Superior temporal gyrus (tissue), 1 donor: Measurements from ENCODE around the gene SLC11A1.

ENCODE experiments used
- DNase-seq: peaks from one replicate; pipeline ENCODE4 v3.0.0-alpha.2; 2016; ENCODE audit errors: extremely low spot score

SLC11A1 gene

DNA sequence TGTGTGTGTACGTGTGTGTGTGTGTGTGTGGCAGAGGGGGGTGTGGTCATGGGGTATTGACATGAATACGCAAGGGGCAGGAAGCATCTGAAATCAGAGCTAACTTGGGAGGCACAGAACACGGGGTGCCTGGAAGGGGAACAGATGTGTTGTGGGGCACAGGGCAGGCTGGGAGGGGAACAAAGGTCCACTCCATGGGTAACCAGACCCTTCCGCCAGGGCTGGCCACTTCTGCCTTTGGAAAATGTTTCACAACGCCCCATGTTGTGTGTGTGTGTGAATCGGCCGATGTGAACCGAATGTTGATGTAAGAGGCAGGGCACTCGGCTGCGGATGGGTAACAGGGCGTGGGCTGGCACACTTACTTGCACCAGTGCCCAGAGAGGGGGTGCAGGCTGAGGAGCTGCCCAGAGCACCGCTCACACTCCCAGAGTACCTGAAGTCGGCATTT, at the start of gene SLC11A1:
TSS of gene SLC11A1 (plus strand) at position 358 of the 451 bp plus-strand sequence. CDS start 96 bp downstream, outside the sequence.
- no peak for DNase-seq

DNA sequence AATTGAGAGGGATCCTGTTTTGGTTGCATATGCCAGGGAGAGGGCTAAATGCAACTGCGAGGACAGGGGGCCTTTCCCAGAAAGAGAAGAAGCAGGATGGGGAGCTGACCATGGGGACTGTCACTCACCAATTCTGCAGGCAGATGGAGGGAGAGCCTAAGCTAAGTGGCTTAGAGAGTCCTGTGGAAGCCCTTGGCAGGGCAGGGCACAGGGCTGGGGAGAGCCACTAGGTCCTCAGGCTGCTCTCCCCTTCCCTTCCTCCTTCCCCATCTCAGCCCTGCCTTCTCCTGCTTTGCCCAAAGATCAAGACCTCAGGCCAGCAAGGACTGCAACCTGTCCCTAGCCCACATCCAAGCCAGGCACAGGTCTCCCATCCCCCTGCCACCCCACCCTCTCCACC, 49.8 kb upstream of the SLC11A1 start:
- DNase-seq = no peak

GRCh38 chr2:218332920-218333645, 49.0 kb upstream of the SLC11A1 start:
- DNase-seq = no peak

- DNase-seq = no peak
These were observed 47.5 kb upstream of the SLC11A1 start for GRCh38 chr2:218334531-218334930.

DNA sequence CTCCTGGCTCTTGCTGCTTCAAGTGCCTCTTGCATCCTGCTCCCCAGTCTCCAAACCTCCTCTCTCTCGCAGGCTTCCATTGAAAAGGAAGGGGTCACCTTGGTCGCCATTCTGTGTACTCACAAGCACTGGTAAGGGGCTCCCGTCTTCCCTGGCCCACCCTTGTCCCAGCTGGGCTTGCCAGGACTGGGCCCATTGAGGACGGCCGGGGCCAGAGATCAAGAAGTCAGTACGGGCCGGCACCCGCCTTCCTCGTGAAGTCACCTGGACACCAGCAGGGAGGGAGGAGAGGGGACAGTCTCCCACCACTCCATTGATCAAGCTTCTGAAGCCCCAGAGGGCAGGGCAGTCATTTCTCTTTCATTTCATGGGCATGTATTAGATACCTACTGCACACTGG, 41.4 kb upstream of the SLC11A1 start:
- DNase-seq = no peak

GRCh38 chr2:218341381-218341780, 40.7 kb upstream of the SLC11A1 start:
- DNase-seq = no peak

- no peak for DNase-seq
These were observed 39.2 kb upstream of the SLC11A1 start for GRCh38 chr2:218342837-218343236.

DNA sequence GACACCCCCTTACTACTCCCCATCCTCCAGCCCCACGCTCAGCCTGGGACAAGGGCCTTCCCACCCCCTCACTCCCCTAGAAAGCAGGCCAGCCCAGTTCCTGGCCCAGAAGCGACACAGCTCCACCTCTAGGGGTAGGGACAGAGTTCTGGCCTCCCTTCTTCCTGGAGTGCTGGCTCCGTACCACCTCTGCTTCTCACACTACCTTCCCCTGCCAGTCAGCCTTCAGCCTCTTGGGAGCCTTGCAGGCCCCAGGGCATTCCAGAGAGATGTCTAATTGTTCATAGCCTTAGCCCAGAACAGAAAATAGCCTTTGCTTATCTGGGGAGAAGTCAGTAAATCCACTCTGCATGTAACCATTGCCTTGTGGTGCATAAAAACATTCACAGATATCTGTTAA, 38.5 kb upstream of the SLC11A1 start:
- no peak for DNase-seq

GRCh38 chr2:218344090-218344754, 37.9 kb upstream of the SLC11A1 start:
- DNase-seq = no peak

GRCh38 chr2:218344755-218345417, 37.2 kb upstream of the SLC11A1 start:
- DNase-seq = no peak

- DNase-seq = no peak
These were observed 36.4 kb upstream of the SLC11A1 start for GRCh38 chr2:218345491-218346236.

- no peak for DNase-seq
These were observed 34.9 kb upstream of the SLC11A1 start for GRCh38 chr2:218347172-218347571.

- DNase-seq = no peak
These were observed 28.0 kb upstream of the SLC11A1 start for GRCh38 chr2:218354045-218354444.

DNA sequence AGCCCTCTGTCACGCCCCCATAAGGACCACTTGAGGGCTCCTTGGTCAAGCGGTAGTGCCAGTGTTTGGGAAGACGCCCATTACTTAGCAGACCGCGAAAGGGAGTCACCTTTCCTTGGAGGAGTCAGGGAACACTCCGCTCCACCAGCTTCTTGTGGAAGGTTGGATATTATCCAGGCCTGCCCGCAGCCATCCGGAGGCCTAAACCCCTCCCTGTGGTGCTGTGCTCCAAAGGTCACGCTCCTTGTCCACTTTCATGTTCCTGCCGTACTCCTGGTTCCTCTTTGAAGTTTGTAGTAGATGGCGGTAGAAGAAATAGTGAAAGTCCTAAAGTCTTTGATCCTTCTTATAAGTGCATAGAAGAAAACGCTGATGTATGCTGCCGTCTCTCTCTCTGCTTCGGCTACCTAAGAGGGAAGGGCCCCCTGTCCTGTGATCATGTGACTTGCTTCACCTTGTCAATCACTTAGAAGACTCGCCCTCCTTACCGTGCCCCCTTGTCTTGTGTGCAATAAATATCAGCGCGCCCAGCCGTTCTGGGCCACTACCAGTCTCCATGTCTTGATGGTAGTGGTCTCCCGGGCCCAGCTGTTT, 27.1 kb upstream of the SLC11A1 start:
- no peak for DNase-seq

GRCh38 chr2:218357236-218358177, 24.6 kb upstream of the SLC11A1 start:
- DNase-seq = no peak

DNA sequence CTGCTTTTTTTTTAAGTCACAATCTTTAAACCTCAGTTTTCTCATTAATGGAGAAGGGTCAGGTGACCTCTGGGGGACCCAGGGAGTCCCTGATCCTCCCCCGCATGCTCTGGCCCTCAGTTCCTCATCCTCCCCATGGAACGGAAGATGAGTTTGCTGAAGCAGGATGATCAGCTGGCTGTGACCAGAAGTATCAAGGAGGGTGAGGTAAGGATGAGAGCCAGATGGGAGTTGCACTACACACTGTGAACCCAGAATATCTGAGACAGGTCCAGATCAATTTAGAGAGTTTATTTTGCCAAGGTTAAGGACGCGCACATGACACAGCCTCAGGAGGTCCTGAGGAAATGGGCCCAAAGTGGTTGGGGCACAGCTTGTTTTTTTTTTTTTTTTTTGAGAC, 21.6 kb upstream of the SLC11A1 start:
- no peak for DNase-seq

- DNase-seq = no peak
These were observed 19.5 kb upstream of the SLC11A1 start for GRCh38 chr2:218362606-218363005.

GRCh38 chr2:218363736-218364135, 18.3 kb upstream of the SLC11A1 start:
- DNase-seq = no peak

- no peak for DNase-seq
These were observed 17.9 kb upstream of the SLC11A1 start for GRCh38 chr2:218364196-218364595.

DNA sequence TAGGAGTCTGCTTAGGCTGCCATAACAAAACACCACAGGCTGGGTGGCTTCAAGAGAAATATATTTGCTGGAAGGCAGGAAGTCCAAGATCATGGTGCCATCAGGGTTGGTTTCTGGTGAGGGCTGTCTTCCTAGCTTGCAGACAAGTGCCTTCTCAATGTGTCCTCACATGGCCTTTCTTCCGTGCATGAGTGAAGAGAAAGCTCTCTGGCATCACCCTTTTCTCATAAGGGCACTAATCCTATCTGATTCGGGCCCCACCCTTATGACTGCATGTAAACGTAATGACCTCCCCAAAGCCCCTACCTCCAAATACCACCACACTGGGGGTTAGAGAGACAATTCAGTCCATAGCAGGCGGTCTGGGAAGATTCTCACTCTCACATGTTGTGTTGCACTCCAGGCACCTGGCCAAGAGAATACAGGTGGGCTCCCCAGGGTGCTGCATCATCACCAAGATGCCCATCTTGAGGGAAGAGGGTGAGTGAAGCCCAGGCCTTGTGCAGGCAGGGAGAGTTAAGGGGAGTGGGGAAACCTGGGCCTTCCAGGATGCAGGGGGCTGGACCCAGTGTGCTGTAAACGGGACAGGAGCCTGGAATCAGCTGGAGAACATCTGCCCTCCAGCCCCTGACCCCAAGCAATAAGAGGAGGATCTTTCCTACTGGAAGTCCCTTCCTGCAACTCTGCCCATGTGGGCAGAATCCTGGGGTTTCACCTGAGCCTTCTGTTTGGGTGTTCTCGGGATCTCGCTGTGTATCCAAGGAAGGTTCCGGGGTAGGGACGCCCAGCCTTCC, 15.3 kb upstream of the SLC11A1 start:
- DNase-seq = no peak
